GM12874 (cell line): Measurements from ENCODE around the gene CECR2.

ENCODE experiments used
- TF ChIP-seq, protein P1 (sequence below): IDR thresholded peaks from 2 replicates; pipeline ENCODE4 v1.5.1; 2011; ENCODE audit warnings: low read depth, mild to moderate bottlenecking, control low read depth, low read length, moderate library complexity; ENCODE audit not compliant: insufficient read depth

Gene CECR2

DNA sequence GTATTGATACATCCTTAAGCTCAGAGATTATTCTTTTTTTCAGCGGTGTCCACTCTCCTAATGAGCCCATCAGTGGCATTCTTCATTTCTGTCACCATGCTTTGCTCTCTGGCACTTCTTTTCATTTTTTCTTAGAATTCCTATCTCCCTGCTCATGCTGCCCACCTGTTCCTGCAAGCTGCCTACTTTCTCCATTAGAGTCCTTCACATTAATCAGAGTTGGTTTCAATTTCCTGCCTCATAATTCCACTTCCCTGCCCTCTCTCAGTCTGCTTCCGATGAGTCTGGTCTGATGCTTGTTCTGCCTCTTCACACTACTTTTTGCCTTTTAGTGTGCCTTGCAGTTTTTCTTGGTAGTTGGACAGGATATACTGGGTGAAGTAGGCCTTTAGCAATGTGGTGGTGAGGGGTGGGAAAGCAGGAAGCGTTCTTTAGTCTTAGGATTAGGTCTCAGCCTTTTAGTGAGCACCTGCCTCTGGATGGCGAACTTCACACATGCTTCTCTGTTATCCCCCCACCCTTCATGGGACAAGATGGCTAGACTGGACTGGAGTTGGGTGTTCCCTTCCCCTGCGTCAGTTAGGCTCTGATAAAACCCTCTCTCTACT lies 53.6 kb downstream of the CECR2 start:
- TF ChIP-seq, protein P1, sequence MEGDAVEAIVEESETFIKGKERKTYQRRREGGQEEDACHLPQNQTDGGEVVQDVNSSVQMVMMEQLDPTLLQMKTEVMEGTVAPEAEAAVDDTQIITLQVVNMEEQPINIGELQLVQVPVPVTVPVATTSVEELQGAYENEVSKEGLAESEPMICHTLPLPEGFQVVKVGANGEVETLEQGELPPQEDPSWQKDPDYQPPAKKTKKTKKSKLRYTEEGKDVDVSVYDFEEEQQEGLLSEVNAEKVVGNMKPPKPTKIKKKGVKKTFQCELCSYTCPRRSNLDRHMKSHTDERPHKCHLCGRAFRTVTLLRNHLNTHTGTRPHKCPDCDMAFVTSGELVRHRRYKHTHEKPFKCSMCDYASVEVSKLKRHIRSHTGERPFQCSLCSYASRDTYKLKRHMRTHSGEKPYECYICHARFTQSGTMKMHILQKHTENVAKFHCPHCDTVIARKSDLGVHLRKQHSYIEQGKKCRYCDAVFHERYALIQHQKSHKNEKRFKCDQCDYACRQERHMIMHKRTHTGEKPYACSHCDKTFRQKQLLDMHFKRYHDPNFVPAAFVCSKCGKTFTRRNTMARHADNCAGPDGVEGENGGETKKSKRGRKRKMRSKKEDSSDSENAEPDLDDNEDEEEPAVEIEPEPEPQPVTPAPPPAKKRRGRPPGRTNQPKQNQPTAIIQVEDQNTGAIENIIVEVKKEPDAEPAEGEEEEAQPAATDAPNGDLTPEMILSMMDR = no peak

DNA sequence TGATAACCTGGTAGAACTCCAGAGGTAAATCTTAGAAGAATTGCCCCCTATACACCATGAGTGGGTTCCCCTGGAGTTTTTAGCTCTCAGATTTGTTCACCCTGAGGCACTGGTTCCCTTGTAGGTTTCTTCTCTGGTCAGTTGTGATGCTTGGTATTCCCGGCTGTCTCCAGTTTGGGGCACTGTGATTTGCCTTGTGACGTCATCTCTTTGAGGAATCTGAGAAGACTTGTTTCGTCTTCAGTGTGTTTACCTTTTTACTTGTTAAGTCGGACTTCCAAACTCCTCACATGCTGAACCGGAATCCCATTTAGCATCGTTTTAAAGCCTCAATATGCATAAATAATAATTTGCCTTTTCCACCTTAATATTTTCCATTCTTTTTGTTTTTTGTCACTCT lies 54.4 kb downstream of the CECR2 start:
- TF ChIP-seq, protein P1 = no peak

DNA sequence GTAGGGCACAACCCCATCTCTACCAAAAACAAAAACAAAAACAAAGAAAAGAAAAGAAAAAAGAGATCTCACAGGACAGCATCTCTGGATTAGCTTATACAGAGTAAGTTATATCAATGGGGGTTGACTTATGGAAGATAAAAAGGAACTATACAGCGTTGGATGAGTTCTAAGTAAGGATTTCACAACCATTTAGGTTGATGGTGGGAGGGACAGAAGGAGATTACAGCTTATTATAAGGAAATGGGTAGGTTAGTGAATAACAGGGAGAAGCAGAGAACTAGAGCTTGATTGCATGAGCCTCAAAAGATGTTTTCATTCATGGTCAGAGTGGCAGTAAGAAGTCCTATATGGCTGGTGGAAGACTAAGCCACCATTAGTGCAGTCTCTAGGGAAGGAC lies 60.3 kb downstream of the CECR2 start:
- TF ChIP-seq, protein P1 = no peak

DNA sequence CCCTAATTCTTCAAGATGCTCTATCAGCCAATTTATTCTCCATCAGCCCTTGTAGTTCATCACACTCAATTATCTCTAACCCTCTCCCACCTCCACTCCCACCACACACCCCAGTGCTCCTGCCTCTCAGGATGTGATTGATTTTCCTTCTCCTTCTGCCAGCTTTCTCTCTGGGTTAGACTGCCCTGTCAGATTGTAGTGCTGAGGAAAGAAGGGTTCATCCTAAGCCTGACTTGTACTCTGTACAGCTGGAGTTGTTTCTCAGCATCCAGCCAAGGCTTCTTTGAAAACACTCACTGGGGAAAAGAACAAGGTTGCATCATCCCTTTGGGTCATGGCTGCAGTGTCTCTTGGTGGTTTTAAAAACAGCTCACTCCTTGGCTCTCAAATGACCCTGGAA lies 61.2 kb downstream of the CECR2 start:
- TF ChIP-seq, protein P1 = no peak

DNA sequence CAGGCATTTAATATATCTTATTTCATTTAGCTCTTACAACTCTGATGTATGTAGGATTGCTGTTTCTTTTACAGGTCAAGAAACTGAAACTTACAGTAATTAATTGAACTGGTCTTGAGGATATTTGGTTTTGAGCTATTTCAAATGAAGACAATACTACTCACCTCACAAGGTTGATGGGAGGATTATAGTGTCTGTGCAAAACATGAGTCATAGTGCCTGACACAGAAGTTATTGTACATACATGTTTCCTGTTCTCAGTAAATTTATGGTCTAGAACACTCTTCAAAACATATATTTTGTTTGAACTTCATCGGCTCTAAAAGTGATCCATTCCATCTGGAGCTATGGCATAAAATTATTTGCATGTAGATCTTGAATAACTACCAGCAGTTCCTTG lies 61.9 kb downstream of the CECR2 start:
- TF ChIP-seq, protein P1 = no peak

DNA sequence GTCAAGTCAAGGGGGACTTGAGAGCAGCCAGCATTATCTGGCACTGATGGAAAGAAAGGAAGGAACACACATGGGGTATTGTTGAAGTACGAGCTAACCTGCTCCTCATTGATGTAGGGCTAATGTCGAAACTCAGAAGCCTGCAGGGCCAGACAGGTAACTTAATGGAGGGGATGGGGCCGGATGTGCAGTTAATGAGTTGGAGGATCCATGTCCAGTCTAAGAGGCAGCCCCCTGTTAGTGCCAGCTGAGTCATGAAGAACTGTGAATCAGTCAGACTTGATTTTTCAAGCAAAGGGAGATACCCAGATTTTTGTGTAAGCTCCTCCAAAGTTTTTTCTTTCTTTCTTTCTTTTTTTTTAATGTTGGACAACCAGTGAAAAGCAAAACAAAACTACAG lies 65.6 kb downstream of the CECR2 start:
- TF ChIP-seq, protein P1 = no peak

DNA sequence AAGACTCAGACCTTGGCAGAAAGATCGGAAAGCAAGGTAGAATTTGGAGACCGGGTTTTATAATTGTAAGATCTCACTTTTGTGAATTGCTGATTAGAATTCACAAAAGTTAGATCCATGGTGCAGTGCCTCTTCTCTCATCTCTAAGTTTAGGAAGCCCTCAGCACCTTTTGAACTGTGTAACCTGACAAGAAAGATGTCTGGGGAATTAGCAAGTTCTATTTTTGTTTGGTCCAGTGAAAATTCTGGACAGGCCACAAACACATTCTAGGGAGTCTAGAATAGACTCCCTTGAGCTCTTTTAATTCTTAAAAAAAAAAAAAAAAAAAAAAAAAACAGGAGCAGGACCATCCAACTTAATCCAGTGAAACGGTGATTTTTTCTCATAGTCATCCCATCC lies 66.1 kb downstream of the CECR2 start:
- TF ChIP-seq, protein P1 = no peak

DNA sequence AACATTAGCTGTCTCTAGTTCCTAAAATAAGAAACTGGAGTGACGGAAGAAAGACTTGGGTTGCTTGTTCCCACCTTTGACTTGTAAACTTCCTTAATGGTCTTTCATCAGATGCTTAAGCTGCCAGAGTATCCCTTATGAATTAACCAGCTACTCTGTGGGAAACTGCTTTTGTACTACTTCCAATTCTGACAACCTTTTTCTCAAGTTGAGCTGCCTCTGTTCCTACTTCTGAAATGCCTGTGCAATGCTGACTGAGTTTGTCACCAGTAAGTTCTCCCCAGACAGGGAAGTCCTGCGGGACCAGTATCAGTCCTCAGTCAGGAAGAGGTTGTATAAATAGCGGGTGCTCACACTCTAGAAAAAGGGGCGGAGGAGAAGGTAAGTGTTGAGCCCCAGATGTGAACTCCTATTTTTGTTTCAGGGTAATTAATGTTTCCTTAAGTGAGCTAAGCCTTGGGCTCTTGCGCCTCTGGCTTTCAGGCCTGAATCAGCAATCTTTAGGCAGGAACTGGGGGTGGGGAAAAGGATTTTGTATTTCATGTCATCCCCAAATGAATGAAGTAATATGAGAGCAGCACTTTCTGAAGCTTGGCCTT lies 67.2 kb downstream of the CECR2 start:
- TF ChIP-seq, protein P1 = 0 out of 2 replicates have a peak, but pooled peaks have one; percentile 10
